ENCODE data around the gene PPP4R4. TPM values are rescaled to one million over a fixed set of nuclear protein-coding genes. Genes with fewer than 3 reads are reported as not detected.

Gene PPP4R4
- total RNA-seq, 1 donor from 2014 or later: 0.82 TPM

DNA sequence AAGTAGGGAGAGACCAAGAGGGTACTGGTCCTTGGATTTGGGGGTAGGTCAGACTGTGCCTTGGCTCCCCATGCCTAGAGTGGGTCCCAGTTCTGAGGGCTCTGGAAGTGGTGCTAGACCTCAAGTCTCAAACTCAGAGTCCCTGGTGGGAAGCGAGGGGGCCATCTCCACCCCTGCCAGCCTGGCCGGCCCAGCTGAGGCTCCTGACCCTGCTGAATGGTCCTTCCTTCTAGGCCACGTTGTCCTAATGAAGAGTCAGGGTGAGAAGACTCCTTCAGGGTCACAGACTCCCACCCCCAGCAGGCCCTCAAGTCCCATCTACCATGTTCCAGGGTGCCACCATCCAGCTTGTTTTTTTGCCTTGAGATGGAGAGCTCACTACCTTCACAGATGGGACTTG, 136.1 kb downstream of the PPP4R4 start:
- no peak for DNase-seq

GRCh38 chr14:94312481-94313246, 138.5 kb downstream of the PPP4R4 start:
- no peak for DNase-seq

DNA sequence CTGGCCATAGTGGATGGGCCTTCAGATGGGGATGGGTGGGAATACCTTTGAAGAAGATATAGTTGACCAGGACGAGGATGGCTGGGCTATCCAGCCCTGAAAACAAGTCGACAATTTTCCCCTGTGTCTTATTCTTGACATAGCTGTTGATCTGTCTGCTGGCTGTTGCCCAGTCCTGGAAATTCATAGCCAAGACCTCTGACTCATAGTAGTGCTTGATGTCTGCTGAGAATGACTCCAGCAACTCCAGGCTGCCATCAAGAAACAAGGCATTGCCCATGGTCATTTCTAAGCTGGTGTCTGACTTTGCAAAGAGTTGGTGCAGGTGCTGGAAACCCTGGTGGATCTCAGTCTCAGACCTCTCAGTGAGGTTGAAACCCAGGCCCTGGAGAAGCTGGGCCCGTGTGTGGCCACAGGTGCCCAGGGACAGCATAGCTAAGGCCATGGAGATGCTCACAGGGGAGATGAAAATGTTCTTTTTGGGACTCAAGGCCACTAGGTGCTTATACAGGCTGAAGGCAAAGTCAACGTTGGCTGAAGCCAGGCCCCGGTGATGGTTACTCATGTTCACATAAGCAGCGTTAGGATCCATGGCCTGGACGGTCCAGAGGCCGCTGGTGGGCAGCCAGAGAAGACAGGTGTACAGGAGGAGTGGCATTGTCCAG, 140.0 kb downstream of the PPP4R4 start:
- DNase-seq: no peak

DNA sequence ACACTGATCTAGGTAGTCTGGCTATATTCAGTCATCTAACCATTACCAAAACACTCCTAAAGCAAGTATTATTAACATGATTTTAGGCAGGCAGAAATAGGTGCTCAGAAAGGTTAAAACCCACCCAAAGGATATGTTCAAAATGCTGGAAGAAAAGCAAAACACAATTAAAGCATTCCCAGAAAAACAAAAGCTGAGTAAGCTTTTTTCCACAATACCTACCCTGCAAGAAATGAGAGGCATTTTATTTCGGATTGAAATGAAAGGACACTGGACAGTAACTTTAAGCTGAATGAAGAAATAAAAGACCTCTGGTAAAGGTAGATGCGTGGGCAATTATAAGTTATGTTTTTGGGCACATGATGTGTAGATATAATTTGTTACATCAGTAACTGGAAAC, 140.8 kb downstream of the PPP4R4 start:
- no peak for DNase-seq

DNA sequence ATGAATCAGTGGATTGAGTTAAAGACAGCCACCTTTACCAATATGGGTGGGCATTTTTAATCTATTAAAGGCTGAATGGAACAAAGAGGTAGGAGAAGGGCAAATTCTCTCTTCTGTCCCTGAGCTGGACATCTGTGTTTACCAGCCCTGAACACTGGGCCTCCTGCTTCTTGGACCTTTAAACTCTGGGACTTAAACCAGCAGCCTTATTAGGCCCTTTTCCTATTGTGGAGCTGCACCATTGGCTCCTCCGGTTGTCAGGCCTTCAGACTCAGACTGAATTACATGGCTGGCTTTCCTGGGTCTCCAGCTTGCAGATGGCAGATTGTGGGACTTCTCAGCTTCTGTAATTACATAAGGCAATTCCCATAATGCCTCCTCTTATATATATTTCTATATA, 142.6 kb downstream of the PPP4R4 start:
- DNase-seq: peak; percentile 35

DNA sequence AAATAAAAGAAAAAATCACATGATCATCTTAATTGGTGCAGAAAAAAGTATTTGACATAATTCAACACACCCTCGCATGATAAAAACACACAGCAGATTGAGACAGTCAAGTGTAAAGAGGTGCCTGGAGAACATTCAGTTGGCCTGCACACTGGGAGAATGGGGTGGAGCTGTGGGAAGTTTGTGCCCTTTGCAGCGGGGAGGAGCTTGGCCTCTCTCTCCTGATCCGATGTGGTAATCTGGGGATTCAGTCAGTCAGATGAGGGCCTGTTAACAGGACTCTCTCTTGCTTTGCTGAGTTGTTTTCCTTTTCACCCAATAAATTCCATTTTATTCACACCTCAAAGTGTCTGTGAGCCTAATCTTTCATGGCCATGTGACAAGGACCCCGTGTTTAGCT, 143.1 kb downstream of the PPP4R4 start:
- peak; percentile 31 for DNase-seq

DNA sequence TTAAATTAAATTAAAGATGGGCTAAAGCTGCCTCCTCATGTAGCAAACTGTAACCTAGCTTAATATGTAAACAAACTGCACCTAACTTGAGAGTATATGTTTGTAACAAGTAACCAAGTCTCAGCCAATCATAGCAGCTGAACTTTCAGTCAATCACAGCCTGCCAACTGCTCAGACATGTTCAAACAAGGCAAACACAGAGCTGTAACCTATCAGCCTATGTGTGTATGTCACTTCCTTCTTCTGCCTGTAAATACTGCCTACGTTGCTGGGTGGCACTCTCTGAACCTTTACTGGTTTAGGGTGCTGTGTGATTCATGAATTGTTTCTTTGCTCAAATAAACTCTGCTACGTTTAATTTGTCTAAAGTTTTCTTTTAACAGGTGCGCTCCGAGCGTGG, 146.1 kb downstream of the PPP4R4 start:
- DNase-seq: peak; percentile 16

DNA sequence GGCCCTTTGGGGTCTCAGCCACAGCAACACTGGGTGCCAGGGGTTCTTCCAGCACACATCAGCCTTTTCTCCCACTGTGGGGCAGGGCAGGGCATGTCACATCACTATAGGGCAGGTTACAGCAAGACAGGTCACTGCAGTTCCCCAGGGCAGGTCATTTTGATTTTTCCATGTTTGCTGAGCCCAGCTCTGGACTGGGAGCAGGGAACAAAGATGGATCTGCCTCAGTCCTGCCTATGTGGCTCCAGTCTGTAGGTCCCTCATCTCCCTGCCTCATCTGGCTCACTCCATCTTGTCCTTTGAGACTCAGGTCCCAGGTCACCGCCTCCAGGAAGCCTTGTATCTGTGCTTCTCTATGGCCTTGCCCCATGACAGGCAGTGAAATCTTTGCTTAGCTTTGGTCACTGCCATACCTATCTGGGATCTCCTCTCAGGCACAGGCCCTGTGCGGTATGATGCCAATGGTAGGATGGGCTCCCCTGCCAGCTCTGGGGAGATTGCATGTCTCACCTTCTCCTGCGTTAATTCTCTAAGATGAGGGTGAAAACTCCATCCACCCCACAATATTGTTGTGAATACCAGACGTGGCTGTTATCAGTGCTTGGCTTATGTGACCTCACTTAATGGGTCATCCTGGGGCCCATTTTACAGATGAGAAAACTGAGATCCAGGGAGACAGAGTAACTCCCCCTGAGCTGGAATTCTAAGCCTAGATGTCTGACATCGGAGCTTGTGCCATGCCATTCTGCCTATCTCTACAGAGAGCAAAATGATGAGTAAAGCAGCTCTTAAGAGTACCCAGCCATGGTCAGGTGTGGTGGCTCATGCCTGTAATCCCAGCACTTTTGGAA, 147.5 kb downstream of the PPP4R4 start:
- no peak for DNase-seq

DNA sequence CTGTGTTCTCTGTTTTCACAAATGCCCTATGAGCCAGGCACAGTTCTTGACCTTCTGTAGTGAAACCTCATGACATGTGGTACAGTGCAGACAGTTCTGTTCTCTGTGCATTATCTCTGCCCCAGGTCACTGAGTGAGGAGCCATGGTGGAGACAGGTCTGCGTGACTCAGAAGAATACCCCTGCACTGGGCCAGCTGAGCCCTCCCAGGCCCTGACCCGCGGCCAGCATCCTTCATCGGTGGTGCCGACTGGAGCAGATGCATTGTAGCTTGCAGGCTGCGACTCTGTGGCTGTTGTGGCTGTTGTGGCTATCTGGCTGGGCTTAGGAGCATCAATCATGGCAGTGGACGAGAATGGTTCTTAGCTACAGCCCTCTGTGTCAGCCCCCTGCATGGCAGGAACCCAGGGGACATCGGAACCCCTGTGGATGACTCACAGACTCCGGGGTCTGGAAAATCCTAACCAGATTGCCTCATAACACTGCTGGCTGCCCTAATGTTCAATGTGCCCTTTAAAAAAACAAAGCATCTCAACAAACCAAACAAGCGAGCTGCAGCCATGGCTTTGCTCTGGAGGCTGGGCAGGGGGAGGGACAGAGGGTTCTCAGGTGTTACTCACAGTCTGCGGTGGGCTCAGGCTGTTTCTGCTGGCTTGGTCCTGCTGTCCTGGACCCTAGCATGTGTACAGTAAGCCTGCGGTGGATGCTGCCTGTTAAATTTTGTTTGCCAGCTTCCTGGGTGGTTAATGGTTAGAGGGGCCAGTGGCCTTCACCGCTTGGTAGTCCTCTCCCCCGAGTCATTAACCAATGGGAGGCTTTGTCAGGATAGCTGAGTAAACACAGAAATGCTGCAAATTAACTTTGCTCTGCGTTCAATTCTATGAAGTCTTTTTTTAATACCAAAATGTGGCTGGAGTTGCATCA, 148.8 kb downstream of the PPP4R4 start, which contains the start of gene SERPINA6:
Gene SERPINA6 (minus strand): TSS at position 689 of the 923 bp plus-strand sequence. CDS start 8,688 bp downstream, outside the sequence.
- no peak for DNase-seq

- no peak for DNase-seq
Measured at GRCh38 chr14:94328196-94328595, 154.1 kb downstream of the PPP4R4 start.

Other genes starting within 250 kb of the PPP4R4 start
- 0.31 TPM for gene FAM181A, start 247.0 kb upstream of the PPP4R4 start, total RNA-seq
- 69.5 TPM for gene ASB2, start 197.8 kb upstream of the PPP4R4 start, total RNA-seq
- not detected for gene CCDC197, start 177.0 kb upstream of the PPP4R4 start, total RNA-seq
- 0.41 TPM for gene OTUB2, start 148.0 kb upstream of the PPP4R4 start, total RNA-seq
- 118 TPM for gene DDX24, start 93.1 kb upstream of the PPP4R4 start, total RNA-seq
- 5.0 TPM for gene IFI27L1, start 93.0 kb upstream of the PPP4R4 start, total RNA-seq
- gene IFI27, start 63.6 kb upstream of the PPP4R4 start, total RNA-seq: 22.2 TPM
- 8.8 TPM for gene IFI27L2, start 44.7 kb upstream of the PPP4R4 start, total RNA-seq
- not detected for gene SERPINA10, start 118.9 kb downstream of the PPP4R4 start, total RNA-seq
- gene SERPINA6, start 149.0 kb downstream of the PPP4R4 start, total RNA-seq: not detected
- gene SERPINA2, start 192.4 kb downstream of the PPP4R4 start, total RNA-seq: not detected
- gene SERPINA1, start 214.3 kb downstream of the PPP4R4 start, total RNA-seq: 2.5 TPM

Data from tongue (tissue), 2 donors.